ENCODE data around the gene MGAT4A.

MGAT4A gene

DNA sequence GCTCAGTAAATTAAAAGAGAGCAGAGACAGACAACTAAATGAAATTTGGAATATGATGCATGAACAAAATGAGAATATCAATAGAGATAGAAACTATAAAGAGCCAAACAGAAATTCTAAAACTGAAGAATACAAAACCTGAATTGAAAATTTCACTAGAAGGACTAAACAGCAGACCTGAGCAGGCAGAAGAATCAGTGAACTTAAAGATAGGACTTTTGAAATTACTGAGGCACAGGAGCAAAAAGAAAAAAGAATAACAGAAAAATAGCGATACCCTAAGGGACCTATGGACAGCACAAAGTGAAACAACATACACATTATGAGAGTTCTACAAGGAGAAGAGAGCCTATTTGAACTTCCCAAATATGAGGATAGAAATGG lies 80.9 kb downstream of the MGAT4A start:
- no peak for DNase-seq

DNA sequence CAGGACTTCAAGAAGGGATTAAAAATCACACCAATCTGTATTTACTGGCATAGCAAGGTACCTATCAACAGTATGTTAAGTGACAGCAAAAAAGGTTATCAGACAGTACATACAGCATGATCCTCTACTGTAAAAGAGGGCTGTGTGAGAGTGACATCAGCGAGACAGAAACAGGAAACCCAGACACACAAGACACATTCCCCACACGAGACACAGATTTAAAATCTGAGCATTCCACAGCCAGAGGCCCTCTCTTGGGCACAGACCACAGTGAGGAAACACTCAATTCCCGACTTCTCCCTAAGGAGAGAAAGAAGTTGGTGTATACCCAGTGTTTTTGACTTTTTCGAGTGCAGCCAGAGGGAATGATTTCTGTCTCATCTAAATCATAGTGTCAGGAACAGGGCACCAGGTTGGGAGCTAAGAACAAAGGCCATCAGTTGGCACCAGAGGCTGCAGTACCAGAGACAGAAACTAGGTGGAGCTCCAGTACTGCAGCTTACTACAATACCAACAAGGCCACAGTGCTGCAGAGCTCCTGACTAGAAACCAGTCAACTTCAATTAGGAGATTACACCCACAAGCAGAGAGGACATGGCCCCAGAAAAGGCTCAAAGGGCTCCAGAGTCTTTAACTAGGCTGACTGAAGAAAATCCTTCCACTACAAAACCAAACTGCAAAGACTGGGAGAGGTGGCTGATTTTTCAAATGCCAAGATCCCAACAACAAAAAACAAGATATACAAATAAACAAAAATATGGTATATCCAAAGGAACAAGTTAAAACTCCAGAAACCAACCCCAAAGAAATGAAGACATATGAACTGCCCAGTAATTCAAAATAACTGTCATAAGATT lies 81.6 kb downstream of the MGAT4A start:
- DNase-seq: no peak

DNA sequence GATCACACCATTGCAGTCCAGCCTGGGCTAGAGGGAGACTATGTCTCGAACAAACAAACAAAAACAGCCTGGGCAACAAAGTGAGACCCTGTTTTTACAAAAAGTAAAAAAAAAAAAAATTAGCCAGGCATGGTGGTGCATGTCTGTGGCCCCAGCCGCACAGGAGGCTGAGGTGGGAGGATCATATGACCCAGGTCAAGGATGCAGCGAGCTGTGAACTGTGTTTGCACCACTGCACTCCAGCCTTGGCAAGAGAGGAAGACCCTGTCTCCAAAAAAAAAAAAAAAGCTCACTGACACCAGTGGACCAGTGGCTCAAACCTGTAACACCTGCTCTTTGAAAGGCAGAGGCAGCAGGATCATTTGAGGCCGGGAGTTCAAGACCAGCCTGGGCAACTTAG lies 82.5 kb downstream of the MGAT4A start:
- no peak for DNase-seq

DNA sequence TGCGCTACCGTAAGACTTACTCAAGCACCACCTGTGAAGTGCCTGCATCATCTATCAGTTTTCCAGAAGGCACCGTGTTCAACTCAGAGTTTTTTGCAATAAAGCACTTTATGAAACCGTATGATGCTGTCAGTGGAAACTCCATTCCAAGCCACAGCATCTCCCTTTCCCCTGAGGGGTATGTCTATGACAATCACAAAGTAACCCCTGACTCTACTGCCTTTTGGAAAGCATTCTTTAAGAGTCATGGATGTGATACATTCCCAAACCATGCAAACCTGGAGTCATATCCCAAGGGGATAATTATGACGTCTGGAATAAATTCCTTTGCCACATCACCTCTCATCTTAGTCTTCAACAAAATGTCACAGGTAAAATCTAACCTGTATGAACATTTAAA lies 83.3 kb downstream of the MGAT4A start:
- DNase-seq: no peak

DNA sequence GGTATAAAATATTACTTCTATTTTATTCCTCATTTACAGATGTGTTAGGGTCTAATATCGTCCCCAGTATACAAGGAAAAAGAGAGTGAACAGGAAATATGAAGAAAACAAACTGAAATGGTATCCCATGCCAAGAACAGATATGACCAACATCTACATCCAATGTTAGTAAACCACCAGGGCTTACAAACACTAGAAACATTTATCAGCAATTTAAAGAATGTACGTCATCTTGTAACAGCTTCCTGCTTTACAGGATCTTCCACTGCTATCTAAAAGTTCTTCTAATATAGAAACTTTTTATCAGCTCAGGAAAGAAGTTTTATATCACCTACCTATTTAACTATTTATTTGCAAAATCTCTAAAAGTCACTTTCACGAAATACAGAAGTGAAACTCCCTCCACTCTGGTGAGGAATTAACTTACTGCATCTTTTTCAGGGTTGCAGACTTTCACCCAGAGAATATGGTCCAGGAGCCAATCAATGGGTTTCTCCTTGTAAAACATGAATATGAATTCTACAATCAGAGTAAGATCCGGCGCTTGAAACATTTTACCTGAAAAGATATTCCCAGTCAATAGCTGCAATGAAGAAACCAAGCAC lies 87.3 kb downstream of the MGAT4A start:
- DNase-seq: no peak

DNA sequence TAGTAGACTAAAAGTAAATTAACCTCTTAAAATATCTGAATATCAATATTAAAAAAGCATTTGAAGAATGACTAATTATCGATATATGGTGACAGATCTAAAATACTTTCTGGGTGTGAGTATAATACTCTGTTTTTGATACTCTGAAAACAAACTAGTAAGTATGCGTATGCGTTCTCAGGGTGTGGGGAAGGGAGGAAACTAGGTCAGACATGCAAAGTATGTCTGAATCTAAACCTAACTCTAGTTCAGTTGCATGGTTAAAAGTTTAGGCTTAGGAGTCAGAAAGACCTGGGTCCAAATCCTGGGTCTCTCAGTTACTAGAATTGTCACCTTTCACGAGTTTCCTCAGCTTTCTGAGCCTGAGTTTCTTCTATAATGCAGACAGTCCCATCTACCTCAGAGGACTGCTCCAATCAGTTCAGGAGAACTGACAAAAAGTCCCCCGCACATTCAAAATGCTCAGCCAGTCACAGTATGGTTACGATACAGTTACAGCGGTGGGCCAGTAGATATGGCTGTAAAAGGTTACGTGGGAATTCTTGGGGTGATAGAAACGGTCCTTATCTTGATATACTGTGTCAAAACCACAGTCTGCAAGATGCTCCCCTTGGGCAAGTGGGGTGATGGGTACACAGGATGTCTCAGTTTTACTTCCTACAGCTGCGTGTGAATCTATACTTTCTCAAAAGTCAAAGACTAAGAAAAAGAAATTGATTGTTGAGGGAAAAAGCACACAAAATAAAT lies 93.4 kb downstream of the MGAT4A start:
- DNase-seq: no peak

DNA sequence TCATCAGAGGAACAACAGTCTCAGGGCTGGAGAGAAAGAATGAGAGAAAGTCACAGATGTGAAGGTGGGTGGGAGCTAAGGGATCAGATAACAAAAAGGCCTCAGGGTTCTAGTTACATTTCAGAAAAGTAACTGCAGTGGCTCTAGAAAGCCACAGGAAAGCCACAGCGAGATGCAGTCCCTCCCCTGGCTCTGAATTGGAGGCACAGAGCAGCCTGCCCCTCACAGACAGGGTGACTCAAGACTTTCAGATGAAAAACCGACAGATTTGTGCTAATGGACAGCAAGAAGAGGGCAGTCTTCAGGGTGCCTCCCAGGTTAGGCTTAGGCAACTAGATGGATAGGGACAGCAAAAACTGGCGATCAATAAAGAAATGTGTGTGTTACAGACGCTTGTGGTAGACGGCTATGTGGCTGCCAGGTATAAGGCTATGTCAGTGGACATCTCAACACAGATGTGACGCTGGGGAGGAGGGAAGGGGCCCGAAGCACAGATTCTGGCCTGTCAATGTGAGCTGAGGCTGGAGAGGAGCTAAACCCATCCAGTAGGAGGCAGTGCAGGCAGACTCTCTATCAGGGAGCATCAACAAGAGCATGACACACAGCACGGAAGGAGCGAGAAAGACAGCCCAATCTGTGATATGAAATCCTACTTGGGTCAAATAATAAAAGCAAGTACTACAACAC lies 96.4 kb downstream of the MGAT4A start:
- no peak for DNase-seq

DNA sequence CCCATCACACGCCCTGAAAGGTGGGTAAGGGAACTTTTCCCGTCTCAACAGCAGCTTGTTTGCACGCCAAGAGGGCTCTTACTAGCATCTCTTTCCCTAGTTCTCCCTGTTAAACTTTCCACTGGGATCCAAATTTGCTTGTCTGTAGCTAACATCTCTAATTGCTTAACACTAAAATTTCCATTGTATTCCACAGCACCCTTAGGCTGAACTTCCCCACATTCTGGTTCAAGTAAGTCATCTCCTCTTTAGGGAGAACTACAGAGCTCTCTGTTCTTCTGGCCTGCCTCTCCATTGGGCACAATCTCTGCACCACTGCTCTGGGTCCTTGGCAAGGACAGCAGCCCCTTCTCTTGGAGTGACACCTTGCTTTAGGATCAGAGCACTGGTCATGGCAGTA lies 98.6 kb downstream of the MGAT4A start:
- DNase-seq: no peak

DNA sequence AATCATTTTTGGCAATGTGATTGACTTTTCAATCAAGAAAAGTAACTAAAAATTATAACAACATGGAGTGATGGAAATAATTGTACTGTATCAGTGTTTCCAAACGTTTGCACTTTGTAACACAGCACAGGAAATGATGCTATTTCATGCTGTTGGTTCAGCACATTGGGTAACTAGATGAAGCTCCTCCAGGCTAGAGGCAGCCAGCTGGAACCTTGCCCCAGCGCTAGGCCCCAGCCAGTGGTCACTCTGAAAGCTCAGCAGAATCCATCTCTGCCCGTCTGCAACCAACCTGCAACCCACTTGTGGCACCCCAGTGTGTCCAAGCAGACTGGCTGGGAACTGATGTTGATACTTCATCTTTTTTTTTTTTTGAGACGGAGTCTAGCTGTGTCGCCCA lies 107.3 kb downstream of the MGAT4A start:
- DNase-seq: no peak

DNA sequence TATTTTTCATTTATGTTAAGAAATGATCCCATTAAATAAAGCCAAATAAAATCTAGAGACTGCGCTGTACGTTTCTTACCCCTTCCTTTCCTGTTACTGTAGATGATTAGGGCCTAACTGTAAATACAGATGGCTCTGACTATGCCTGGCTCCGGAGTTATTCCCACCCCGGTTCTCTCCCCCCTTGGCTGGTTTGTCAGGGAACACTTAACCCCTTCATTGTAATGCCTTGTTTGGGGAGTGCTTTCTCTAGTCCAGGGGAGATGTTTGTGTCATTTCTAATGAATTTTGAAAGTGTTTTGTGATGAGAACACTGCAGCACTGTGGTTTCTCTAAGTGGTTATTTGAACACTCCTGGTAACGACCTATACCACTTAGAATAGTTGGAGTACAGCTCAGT lies 113.8 kb downstream of the MGAT4A start:
- no peak for DNase-seq

DNA sequence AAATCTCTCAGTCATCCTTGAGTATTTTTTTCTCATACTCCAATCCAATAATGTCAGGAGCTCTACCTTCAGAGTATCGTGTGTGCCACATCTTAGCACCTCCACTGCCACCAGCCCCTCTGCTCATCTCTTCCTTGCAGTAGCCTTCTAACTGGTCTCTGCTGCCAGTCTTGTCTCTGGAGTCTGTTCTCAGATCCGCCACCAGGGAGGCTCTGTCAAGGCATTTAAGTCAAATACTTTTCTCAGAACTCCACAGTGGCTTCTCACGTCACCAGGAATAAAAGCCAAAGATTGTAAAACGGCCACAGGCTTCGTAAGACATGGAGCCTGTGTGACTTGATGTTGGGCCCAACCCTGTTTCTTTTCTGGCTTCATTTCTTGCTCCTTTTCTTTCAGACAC lies 115.5 kb downstream of the MGAT4A start:
- no peak for DNase-seq

DNA sequence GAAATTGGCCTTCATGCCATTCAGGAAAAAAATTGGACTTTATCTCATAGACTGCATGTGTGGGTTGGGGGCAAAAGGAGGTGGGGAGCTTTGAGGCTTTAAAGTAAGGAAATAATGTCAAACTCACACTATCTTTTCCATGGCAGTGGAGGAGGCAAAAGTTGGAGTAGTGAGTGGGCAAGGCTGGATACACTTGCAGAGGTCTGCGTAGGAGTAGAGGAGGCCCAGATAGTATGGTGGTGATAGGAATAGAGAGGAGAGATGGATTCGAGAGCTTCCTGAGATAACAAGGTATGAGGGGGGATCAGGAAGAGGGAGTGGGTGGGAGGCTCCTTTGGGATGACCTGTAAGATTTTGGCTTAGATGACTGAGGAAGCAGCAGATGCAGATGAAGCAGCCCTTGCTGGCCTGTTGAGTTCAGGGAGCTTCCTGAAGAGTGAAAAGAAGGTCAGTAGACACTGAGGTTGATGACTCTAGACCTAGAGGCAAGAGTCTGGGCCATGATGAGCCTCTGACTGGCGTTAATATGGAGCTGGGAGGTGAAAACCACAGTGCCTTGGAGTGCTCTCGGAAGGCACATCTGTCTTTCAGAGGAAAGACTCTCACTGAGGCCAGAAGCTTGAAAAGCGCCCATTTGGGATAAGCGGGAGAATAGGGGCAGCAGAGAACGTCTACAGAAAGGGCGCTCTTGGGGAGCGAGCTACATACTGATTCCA lies 116.8 kb downstream of the MGAT4A start:
- no peak for DNase-seq

DNA sequence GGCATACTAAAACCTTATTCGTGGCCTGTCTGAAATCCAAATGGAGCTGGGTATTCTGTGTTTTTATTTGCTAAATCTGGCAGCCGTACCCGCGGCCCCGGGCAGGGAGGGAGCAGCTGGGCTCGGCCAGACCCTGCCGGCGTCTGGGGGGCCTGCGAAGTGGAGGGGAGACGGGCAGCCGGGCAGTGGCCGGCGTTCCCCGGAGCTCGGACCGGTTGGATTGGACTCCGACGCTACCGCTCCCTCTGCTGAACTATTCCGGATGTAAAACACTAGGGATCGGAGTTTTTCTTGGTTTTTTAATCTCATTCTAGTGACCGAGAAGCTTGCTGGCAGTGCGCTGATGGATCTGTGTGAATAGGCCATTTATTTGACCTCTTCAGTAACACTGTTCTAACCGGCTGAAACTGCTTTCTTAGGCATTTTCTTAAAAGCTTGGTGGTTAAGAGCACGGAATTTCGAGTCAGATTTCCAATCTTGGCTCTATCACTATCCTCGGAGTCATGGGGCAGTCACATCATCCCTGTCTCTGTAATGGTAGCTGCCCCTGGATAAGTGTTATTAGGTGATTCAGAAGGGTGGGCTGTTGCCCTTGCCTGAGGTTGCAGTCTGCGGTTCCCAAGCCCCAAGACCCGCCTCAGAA lies 121.8 kb downstream of the MGAT4A start:
- no peak for DNase-seq

DNA sequence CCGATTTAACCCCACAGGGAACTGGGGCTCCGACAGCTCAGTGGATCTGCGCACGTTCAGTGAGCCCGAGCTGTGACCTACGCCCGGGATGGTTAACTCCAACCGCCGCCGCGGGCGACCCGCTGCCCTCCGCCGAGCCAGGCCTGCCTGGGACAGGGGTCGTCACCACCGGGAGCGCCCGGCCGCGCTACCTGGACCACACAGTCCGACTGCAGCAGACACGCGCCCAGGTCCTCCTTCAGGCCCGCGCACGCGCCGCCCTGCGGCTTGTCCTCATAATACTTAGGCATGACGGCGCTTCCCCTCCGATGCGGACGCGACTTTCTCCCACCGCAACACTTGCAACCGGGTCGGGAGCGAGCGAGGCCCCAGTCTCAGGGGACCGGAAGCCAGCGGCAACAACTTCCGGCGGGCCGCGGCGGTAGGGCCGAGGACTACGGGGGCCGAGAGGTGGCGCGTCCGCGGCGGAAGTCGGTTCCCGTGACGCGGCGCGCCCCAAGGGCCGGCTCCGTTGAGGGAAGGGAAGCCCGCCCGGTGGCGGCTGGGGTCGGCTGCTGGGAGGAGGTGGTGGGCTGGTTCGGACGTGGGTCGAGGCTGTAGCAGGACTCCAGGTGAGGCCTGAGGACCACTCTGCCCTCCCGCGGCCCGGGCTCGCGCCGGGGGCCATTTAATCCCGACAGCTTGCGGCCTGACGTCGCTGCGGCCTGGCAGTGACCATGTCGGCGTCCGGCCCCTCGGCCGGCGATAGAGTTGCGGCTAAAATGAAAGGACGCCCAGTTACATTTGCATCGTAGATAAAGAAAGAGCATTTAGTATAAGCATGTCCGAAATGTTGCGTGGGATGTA lies 122.6 kb downstream of the MGAT4A start, which contains the start of the genes COA5 and UNC50:
Gene COA5, minus strand, starts transcription at position 397 of the 846 bp plus-strand sequence. Its CDS starts 107 bp downstream, at position 290.
Gene UNC50, plus strand, starts transcription at position 474 of the 846 bp plus-strand sequence. CDS start 1,171 bp downstream, outside the sequence.
- DNase-seq: peak; percentile 85

DNA sequence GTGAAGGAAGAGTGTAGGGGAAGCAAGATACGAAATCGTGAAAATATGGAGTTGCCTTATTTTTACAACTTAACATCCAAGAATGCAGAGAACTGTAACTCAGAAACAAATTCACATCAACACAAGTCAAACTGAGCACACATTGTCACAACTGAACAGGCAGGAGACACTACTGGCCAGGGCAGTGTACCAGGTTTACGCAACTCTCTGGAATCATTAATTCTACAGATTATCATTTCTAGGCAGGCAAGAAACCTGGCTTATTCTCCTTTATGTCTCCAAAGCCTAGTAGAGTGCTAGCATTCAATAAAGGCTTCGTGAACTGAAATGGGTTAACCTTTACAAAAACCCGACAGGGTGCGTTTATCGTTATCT lies 123.2 kb downstream of the MGAT4A start:
- no peak for DNase-seq

DNA sequence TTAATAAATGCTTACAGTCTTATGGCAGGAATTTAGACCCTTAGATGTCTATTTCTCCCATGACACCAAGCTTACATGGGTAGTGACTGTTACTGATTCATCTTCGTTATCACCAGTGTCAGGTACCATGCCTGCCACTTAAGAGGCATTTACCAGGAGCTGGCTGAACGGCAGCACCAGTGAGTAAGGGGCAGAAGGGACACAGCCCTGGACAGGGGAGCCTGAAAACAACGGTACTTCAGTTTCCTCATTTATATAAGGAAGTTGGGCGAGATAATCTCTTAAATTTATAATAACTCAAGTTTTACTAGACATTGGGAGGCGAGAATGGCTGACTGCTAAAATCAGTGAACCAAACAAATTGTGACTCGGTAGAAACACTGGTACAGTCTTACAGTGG lies 123.8 kb downstream of the MGAT4A start:
- no peak for DNase-seq

DNA sequence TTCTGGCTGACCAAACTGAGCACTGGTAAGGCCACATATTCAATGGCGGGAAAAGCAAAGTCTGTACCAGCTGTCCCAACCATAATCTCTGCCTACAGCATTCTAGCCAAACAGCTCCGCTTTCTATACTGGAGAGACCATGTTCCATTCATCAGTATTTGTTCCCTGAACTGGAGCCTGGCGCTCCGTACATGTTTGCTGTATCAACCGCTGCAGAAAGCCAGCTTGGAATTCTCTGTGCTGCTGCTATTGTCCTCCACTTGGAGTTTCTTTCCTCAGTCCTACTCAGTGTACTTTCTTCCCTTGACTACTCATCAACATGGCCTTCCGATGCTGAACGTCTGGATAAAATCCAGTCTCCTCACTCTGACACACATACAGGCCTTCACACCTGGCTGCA lies 124.5 kb downstream of the MGAT4A start:
- DNase-seq: no peak

DNA sequence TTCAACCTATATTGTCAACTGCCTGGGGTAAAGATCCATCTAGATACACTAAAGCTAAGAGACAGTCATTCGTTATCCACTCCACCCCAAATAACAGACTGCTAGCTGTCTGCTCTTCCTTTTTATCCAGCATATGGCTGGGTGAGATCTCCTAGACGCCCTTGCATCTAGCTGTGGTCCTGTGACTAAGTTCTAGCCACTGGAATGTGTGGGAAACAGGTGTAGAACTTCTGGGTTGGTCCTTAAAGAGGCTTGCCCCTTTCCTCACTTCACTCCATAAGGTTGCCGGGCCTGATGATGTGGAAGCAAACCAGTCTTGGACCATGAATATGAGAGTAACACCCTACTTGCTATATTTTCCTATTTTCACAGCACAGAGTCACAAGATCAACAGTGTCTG lies 125.9 kb downstream of the MGAT4A start:
- no peak for DNase-seq

DNA sequence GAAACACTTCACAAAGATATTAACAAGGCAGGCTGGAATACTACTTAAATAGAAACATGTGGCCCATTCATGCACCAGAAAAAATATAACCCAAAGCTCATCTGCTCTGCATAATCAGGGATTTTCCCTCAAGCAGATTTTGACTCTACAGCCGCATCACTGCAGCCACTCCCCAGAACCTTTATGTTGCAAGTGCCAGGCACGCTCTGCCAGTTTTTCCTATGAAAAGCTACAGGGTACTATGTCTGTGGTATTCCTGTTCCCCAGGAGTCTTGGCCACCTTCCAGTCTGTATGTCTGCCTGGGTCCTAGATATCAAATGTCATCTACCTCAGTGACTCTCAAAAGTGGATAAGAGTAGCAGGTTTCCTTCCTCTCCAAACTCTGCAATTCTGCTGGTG lies 126.4 kb downstream of the MGAT4A start:
- no peak for DNase-seq

DNA sequence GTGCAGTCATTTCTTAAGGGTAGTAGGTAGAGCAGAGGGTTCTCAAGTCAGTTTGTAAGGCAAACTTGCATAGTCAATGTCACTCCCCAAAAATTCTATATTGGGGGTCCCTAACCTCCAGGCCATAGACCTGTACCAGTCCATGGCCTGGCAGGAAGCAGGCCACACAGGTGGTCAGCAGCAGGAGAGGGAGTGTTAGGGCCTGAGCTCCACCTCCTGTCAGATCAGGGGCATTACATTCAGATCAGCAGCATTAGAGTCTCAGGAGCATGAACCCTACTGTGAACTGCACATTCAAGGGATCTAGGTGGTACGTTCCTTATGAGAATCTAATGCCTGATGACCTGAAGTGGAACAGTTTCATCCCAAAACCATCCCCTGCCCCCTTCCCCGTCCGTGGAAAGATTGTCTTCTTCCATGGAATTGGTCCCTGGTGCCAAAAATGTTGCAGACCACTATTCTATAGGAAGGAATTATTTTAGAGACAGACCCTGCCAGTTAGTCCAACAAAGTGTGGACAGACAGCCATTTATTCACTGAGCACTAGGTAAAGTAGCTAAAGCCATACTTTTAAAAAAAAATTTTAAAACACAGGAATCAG lies 129.3 kb downstream of the MGAT4A start:
- no peak for DNase-seq

All from activated gamma-delta T cell (primary cell).